H9 (cell line): Measurements from ENCODE around the gene MS4A10. TPM values are rescaled to one million over a fixed set of nuclear protein-coding genes. Genes with fewer than 3 reads are reported as not detected.

Experiments used
- DNase-seq: peaks from one replicate; pipeline ENCODE4 v3.0.0-alpha.2; 2017
- H2AFZ ChIP-seq: one replicate; pipeline ENCODE4 v1.6.1; 2013; ENCODE audit warnings: mild to moderate bottlenecking, low read length, control low read depth, moderate library complexity
- H2AK5ac ChIP-seq: 2 replicates; pipeline ENCODE4 v1.6.1; 2013; ENCODE audit warnings: low read length, control low read depth, mixed read lengths; ENCODE audit not compliant: insufficient read length
- H2BK120ac ChIP-seq: one replicate; pipeline ENCODE4 v1.6.1; 2013; ENCODE audit warnings: low read depth, mild to moderate bottlenecking, low read length, control low read depth, inconsistent platforms; ENCODE audit not compliant: poor library complexity, severe bottlenecking
- H2BK12ac ChIP-seq: 2 replicates; pipeline ENCODE4 v1.6.1; 2013; ENCODE audit warnings: low read length, control low read depth, mixed read lengths, low read depth; ENCODE audit not compliant: insufficient read length
- H2BK15ac ChIP-seq: 2 replicates; pipeline ENCODE4 v1.6.1; 2013; ENCODE audit warnings: low read depth, low read length, control low read depth
- H2BK20ac ChIP-seq: one replicate; pipeline ENCODE4 v1.6.1; 2013; ENCODE audit warnings: low read depth, mild to moderate bottlenecking, low read length, control low read depth, inconsistent platforms; ENCODE audit not compliant: poor library complexity, severe bottlenecking
- H2BK5ac ChIP-seq: 2 replicates; pipeline ENCODE4 v1.6.1; 2013; ENCODE audit warnings: low read length, control low read depth, mixed read lengths; ENCODE audit not compliant: insufficient read length
- H3K14ac ChIP-seq: 2 replicates; pipeline ENCODE4 v1.6.1; 2013; ENCODE audit warnings: low read length, control low read depth; ENCODE audit not compliant: insufficient read depth
- H3K18ac ChIP-seq: 2 replicates; pipeline ENCODE4 v1.6.1; 2013; ENCODE audit warnings: low read depth, mild to moderate bottlenecking, mixed read lengths, low read length, control low read depth; ENCODE audit not compliant: insufficient read length
- H3K23ac ChIP-seq: 2 replicates; pipeline ENCODE4 v1.6.1; 2013; ENCODE audit warnings: low read length, control low read depth, mixed read lengths, low read depth; ENCODE audit not compliant: insufficient read length
- H3K23me2 ChIP-seq: 2 replicates; pipeline ENCODE4 v1.6.1; 2013; ENCODE audit warnings: low read depth, mild to moderate bottlenecking, mixed read lengths, low read length, control low read depth; ENCODE audit not compliant: insufficient read length, poor library complexity, severe bottlenecking
- H3K27ac ChIP-seq: 2 replicates; pipeline ENCODE4 v1.5.1; 2013; ENCODE audit warnings: low read length, control low read depth, mixed read lengths, low read depth; ENCODE audit not compliant: insufficient read length
- H3K27me3 ChIP-seq: 2 replicates; pipeline ENCODE4 v1.6.1; 2013; ENCODE audit warnings: low read length, control low read depth, inconsistent platforms; ENCODE audit not compliant: insufficient read depth
- H3K4ac ChIP-seq: 2 replicates; pipeline ENCODE4 v1.6.1; 2013; ENCODE audit warnings: low read depth, mild to moderate bottlenecking, control low read depth, inconsistent platforms, low read length, moderate library complexity
- H3K4me1 ChIP-seq: 2 replicates; pipeline ENCODE4 v1.6.1; 2013; ENCODE audit warnings: low read length, control low read depth, inconsistent platforms; ENCODE audit not compliant: insufficient read depth
- H3K4me2 ChIP-seq: 2 replicates; pipeline ENCODE4 v1.6.1; 2013; ENCODE audit warnings: low read length, control low read depth, mixed read lengths; ENCODE audit not compliant: insufficient read length, insufficient read depth
- H3K56ac ChIP-seq: 2 replicates; pipeline ENCODE4 v1.6.1; 2013; ENCODE audit warnings: low read depth, mild to moderate bottlenecking, mixed read lengths, low read length, control low read depth; ENCODE audit not compliant: insufficient read length
- H3K79me1 ChIP-seq: 2 replicates; pipeline ENCODE4 v1.6.1; 2013; ENCODE audit warnings: low read depth, mild to moderate bottlenecking, moderate library complexity, low read length, control low read depth, inconsistent platforms; ENCODE audit not compliant: insufficient read depth, poor library complexity, severe bottlenecking
- H3K79me2 ChIP-seq: 2 replicates; pipeline ENCODE4 v1.6.1; 2013; ENCODE audit warnings: low read length, control low read depth, inconsistent platforms; ENCODE audit not compliant: insufficient read depth
- H3K9ac ChIP-seq: 2 replicates; pipeline ENCODE4 v1.6.1; 2013; ENCODE audit warnings: low read length, control low read depth, mixed read lengths; ENCODE audit not compliant: insufficient read length; ENCODE audit errors: extremely low read depth
- H3K9me3 ChIP-seq: one replicate; pipeline ENCODE4 v1.6.1; 2013; ENCODE audit warnings: low read depth, low read length, inconsistent platforms; ENCODE audit not compliant: control insufficient read depth
- H3T11ph ChIP-seq: one replicate; pipeline ENCODE4 v1.6.1; 2013; ENCODE audit warnings: mild to moderate bottlenecking, low read length, control low read depth, inconsistent platforms
- H4K20me1 ChIP-seq: one replicate; pipeline ENCODE4 v1.6.1; 2013; ENCODE audit not compliant: control insufficient read depth, insufficient read length, insufficient read depth
- H4K5ac ChIP-seq: 2 replicates; pipeline ENCODE4 v1.6.1; 2013; ENCODE audit warnings: low read depth, mild to moderate bottlenecking, mixed read lengths, low read length, control low read depth; ENCODE audit not compliant: insufficient read length
- H4K8ac ChIP-seq: replicated peaks from 2 replicates; pipeline ENCODE4 v1.6.1; 2013; ENCODE audit warnings: low read length, control low read depth, mixed read lengths, low read depth; ENCODE audit not compliant: insufficient read length
- H4K91ac ChIP-seq: 2 replicates; pipeline ENCODE4 v1.6.1; 2013; ENCODE audit warnings: low read depth, mild to moderate bottlenecking, moderate library complexity, mixed read lengths, low read length, control low read depth; ENCODE audit not compliant: insufficient read length
- H3K27ac Mint-ChIP-seq, 3 experiments: 2 replicates in 2 of 3; 3 replicates in 1 of 3; pipeline ENCODE4 v1.8.0; 2020 to 2021; ENCODE audit warnings: mixed read lengths in 3 of 3, mild to moderate bottlenecking in 1 of 3, moderate library complexity in 1 of 3
- H3K27me3 Mint-ChIP-seq: 2 replicates; pipeline ENCODE4 v1.8.0; 2021; ENCODE audit warnings: low read depth, mild to moderate bottlenecking, moderate library complexity, mixed read lengths
- H3K36me3 Mint-ChIP-seq, 3 experiments: 2 replicates in 2 of 3; 3 replicates in 1 of 3; pipeline ENCODE4 v1.8.0; 2020 to 2021; ENCODE audit warnings: low read depth in 3 of 3, mixed read lengths in 3 of 3; ENCODE audit not compliant: insufficient read depth in 1 of 3
- H3K4me1 Mint-ChIP-seq, 2 experiments: 2 replicates each; pipeline ENCODE4 v1.8.0; 2020; ENCODE audit warnings: mixed read lengths in 2 of 2
- H3K4me3 Mint-ChIP-seq, 2 experiments: 2 replicates in 1 of 2; 3 replicates in 1 of 2; pipeline ENCODE4 v1.8.0; 2020 to 2021; ENCODE audit warnings: mild to moderate bottlenecking in 2 of 2, mixed read lengths in 2 of 2, moderate library complexity in 1 of 2
- H3K9me3 Mint-ChIP-seq, 2 experiments: 2 replicates in 1 of 2; 3 replicates in 1 of 2; pipeline ENCODE4 v1.8.0; 2020; ENCODE audit warnings: mild to moderate bottlenecking in 2 of 2, mixed read lengths in 2 of 2, moderate library complexity in 1 of 2
- WGBS: extraction: QIAGEN DNeasy Blood & Tissue Kit; methylation state at CpG from one replicate; pipeline ENCODE4 v1.1.7; 2013; ENCODE audit warnings: missing lambda C conversion rate, low lambda C conversion rate, mixed read lengths; ENCODE audit not compliant: insufficient read length; ENCODE audit errors: extremely low coverage; 5-methylcytosine and 5-hydroxymethylcytosine counted together
- total RNA-seq: library from RNA; stranded (reverse); gene quantifications from 2 replicates; pipeline ENCODE4 v1.2.1, GENCODE V29; 2021
- TF ChIP-seq, protein P1 (sequence below): fragments of 200-600 bp; sonication (generic); conservative IDR thresholded peaks from 3 replicates; pipeline ENCODE4 v1.8.0; 2021; ENCODE audit warnings: antibody characterized with exemption, mild to moderate bottlenecking

MS4A10 gene
- total RNA-seq, 1 experiment from 2014 or later: not detected

DNA sequence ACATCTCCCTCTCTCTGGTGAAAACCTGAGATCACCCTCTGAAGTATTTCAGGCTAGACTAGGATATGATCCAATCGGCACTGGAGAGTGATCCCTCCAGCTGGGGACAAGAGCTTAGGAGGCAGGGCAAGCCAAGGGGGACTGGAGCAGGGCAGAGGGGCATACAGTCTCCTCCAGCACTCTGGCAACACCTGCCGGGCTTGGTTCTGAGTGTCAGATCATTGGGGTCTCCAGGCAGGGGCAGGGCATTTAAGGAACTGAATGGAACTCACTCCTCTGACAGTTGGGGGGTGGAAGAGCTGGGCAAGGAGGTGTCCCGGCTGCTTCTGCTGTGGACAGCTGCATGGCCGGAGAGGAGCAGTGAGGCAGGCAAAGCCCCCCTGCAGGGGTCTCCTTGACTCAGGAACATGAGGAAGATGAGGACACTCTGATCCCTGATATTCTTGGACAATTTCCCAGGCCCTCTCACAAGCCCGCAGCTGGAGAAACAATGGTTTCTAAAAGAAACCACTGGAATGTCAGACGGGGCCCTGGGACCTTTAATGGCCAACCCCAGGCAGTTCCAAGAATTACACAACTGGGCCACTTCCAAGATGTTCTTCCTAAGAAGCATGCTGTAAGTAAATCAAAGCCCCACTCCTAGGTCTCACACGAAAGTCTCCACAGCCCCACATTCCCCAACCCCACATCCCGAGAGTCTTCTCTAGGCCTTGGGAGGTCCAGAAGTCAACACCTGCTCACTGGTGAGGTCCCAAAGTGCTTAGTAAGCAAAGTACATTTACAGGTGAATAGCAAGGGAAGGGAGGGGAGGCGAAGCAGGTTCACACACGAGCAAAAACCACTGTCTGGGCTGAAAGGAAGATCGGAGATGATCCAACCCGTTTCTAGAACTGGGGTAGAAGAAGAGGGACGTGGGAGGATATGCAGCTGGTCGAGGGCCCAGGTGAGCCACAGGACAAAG lies 55.6 kb downstream of the MS4A10 start:
- Mint-ChIP-seq H3K27me3 (peaks cover 9% of the 10 kb centered on the region), H3K36me3 (peaks cover 13 to 24% (median 16%) of the 10 kb centered on the region in 3 experiments), H3K4me1 (peaks cover 34 to 41% of the 10 kb centered on the region in 2 experiments), H3K4me3 (peak overlapping the region; percentile 91 to 95; a peak in 4 of 5 replicates), H3K9me3 (no peaks in the 10 kb centered on the region; a peak in 2 of 5 replicates), H3K27ac (peak overlapping the region; percentile 77 to 88 (median 78); a peak in 5 of 7 replicates)
- Histone ChIP-seq H3K14ac (no peak overlapping the region), H3K23me2 (peaks cover 14% of the 10 kb centered on the region), H3K79me2 (peaks cover 21% of the 10 kb centered on the region; the same call in 1 of the 2 replicates), H2BK20ac (no peak overlapping the region), H3K4me1 (peaks cover 8% of the 10 kb centered on the region; the same call in 1 of the 2 replicates), H3K9ac (peak overlapping the region; percentile 28), H3K4me2 (no peak overlapping the region), H2BK120ac (no peak overlapping the region), H4K91ac (no peak overlapping the region), H3T11ph (no peak overlapping the region), H4K8ac (no peak overlapping the region), H3K27me3 (no peaks in the 10 kb centered on the region), H3K9me3 (no peaks in the 10 kb centered on the region), H2AK5ac (no peak overlapping the region), H2BK15ac (no peak overlapping the region), H2BK12ac (no peak overlapping the region), H3K79me1 (no peaks in the 10 kb centered on the region), H3K56ac (no peak overlapping the region), H3K23ac (no peak overlapping the region), H4K20me1 (no peaks in the 10 kb centered on the region), H3K18ac (no peak overlapping the region), H4K5ac (peak overlapping the region; percentile 49), H2AFZ (no peak overlapping the region), H2BK5ac (no peak overlapping the region), H3K27ac (no peak overlapping the region), H3K4ac (no peak overlapping the region)
- TF ChIP-seq, protein P1, sequence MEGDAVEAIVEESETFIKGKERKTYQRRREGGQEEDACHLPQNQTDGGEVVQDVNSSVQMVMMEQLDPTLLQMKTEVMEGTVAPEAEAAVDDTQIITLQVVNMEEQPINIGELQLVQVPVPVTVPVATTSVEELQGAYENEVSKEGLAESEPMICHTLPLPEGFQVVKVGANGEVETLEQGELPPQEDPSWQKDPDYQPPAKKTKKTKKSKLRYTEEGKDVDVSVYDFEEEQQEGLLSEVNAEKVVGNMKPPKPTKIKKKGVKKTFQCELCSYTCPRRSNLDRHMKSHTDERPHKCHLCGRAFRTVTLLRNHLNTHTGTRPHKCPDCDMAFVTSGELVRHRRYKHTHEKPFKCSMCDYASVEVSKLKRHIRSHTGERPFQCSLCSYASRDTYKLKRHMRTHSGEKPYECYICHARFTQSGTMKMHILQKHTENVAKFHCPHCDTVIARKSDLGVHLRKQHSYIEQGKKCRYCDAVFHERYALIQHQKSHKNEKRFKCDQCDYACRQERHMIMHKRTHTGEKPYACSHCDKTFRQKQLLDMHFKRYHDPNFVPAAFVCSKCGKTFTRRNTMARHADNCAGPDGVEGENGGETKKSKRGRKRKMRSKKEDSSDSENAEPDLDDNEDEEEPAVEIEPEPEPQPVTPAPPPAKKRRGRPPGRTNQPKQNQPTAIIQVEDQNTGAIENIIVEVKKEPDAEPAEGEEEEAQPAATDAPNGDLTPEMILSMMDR: no peak
- DNase-seq: no peak
- WGBS: no CpG with 5 or more reads among the region's 14 CpGs
